Kidney (tissue), 14 donors: ENCODE data around the gene RHBDD2. TPM values are rescaled to one million over a fixed set of nuclear protein-coding genes. Genes with fewer than 3 reads are reported as not detected.
A peak's percentile ranks its signal among the peaks of the same experiment; 100 is the strongest.

Source experiments
- DNase-seq, 5 donors: peaks; one replicate each; pipeline ENCODE4 v3.0.0-alpha.2; 2013 to 2020
- FAIRE-seq: peaks from 2 replicates; lab custom pipeline; 2012; peaks lifted over from hg19 to GRCh38; lab: Jason Lieb, UNC
- H3K27ac ChIP-seq, 2 donors: one replicate each; pipeline ENCODE4 v1.7.0; 2013; ENCODE audit warnings: low read depth in 2 of 2, low read length in 2 of 2, inconsistent platforms in 1 of 2
- H3K27me3 ChIP-seq: one replicate; pipeline ENCODE4 v1.7.1; 2013; ENCODE audit warnings: low read length, inconsistent platforms; ENCODE audit not compliant: control insufficient read depth, insufficient read depth
- H3K36me3 ChIP-seq, 3 donors: one replicate each; pipeline versions ENCODE4 v1.7.0 to v1.7.1; 2013; ENCODE audit warnings: low read length in 3 of 3, control low read depth in 1 of 3, inconsistent platforms in 1 of 3; ENCODE audit not compliant: insufficient read depth in 3 of 3, control insufficient read depth in 2 of 3
- H3K4me1 ChIP-seq, 3 donors: one replicate each; pipeline versions ENCODE4 v1.7.0 to v1.7.1; 2013; ENCODE audit warnings: low read length in 3 of 3, inconsistent platforms in 1 of 3, low read depth in 1 of 3; ENCODE audit not compliant: control insufficient read depth in 2 of 3, insufficient read depth in 2 of 3
- H3K4me3 ChIP-seq, 3 donors: one replicate each; pipeline versions ENCODE4 v1.7.0 to v1.8.1; 2013; ENCODE audit warnings: low read length in 3 of 3, control low read depth in 1 of 3, inconsistent platforms in 1 of 3
- H3K9ac ChIP-seq, 3 donors: one replicate each; pipeline versions ENCODE4 v1.7.0 to v1.7.1; 2013; ENCODE audit warnings: low read length in 3 of 3, control low read depth in 1 of 3, inconsistent platforms in 1 of 3
- H3K9me3 ChIP-seq, 3 donors: one replicate each; pipeline versions ENCODE4 v1.7.0 to v1.7.1; 2013; ENCODE audit warnings: low read length in 3 of 3, control low read depth in 1 of 3, inconsistent platforms in 1 of 3; ENCODE audit not compliant: control insufficient read depth in 2 of 3, insufficient read depth in 1 of 3
- intact Hi-C: fragments of 100-400 bp; cut with DNase I; formaldehyde crosslinking; loops from one replicate; pipeline ENCODE4 v1.11.1; 2022
- microRNA-seq: library from miRNA; unstranded; fragments of <30 nt; microRNA quantifications from one replicate; pipeline ENCODE4 v1.2.0, GENCODE V29; 2020
- polyA plus RNA-seq: library from polyadenylated mRNA; stranded (reverse); fragments of 350-450 nt; fragmentation: Illumina TruSeq; extraction: RNeasy Lipid Tissue Mini Kit (QIAGEN cat#74804); gene quantifications from one replicate; pipeline ENCODE4 v1.2.3, GENCODE V29; 2014; ENCODE audit warnings: low read depth, low replicate concordance; ENCODE audit not compliant: insufficient read depth
- total RNA-seq: library from RNA; stranded (reverse); fragmentation: NEBNext Ultra II Directional; extraction: Animal tissue kit (Norgen Biotek cat#: 25700); gene quantifications from one replicate; pipeline ENCODE4 v1.2.1, GENCODE V29; 2021
- TF ChIP-seq, protein P1 (sequence below): IDR thresholded peaks from 3 replicates; pipeline ENCODE4 v1.5.1; 2012; ENCODE audit warnings: mild to moderate bottlenecking, moderate library complexity, borderline replicate concordance; ENCODE audit not compliant: insufficient read depth; ENCODE audit errors: extremely low read depth
- donor health status: control.
- donor health status: control.
- donor health status: control.
- donor health status: control.
- donor health status: control.
- donor health status: DM: yes; HTN: yes; CAD: no.
- donor health status: Normal renal cell carcinoma (clear cell type).

The RHBDD2 gene
- total and polyA plus RNA-seq, 2 donors from 2014 or later, result 89.5 to 185 TPM

DNA sequence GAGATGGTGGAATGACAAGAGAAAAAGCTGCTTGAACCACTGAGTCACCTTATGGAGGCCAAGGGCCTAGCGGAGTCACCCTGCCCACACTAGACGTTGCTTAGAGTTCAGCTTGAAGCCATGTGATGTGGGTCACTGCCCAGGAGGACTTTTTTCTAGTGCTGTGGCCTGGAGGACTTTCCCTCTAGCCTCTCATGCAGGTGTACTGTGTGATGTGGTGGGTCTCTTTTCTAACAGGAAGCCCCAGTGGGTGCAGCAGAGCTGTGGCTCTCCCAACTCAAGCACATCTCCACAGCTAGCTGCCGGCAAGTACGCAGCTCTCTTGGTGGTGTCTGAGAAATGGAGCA is 49.7 kb downstream of the RHBDD2 start:
- no peak for DNase-seq
- H3K9me3 ChIP-seq, result no peaks in the 10 kb centered on the region
- no peak overlapping the region for H3K9ac ChIP-seq
- H3K4me3 ChIP-seq, result no peak overlapping the region
- intact Hi-C loops, result no loop called here
- no peak for FAIRE-seq
- peaks cover 0 to 5% (median 0%) of the 10 kb centered on the region in 3 donors for H3K36me3 ChIP-seq
- H3K27ac ChIP-seq, result no peak overlapping the region
- TF ChIP-seq, protein P1, sequence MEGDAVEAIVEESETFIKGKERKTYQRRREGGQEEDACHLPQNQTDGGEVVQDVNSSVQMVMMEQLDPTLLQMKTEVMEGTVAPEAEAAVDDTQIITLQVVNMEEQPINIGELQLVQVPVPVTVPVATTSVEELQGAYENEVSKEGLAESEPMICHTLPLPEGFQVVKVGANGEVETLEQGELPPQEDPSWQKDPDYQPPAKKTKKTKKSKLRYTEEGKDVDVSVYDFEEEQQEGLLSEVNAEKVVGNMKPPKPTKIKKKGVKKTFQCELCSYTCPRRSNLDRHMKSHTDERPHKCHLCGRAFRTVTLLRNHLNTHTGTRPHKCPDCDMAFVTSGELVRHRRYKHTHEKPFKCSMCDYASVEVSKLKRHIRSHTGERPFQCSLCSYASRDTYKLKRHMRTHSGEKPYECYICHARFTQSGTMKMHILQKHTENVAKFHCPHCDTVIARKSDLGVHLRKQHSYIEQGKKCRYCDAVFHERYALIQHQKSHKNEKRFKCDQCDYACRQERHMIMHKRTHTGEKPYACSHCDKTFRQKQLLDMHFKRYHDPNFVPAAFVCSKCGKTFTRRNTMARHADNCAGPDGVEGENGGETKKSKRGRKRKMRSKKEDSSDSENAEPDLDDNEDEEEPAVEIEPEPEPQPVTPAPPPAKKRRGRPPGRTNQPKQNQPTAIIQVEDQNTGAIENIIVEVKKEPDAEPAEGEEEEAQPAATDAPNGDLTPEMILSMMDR, result no peak
- peaks cover 0 to 5% (median 3%) of the 10 kb centered on the region in 3 donors for H3K4me1 ChIP-seq
- no peaks in the 10 kb centered on the region for H3K27me3 ChIP-seq

DNA sequence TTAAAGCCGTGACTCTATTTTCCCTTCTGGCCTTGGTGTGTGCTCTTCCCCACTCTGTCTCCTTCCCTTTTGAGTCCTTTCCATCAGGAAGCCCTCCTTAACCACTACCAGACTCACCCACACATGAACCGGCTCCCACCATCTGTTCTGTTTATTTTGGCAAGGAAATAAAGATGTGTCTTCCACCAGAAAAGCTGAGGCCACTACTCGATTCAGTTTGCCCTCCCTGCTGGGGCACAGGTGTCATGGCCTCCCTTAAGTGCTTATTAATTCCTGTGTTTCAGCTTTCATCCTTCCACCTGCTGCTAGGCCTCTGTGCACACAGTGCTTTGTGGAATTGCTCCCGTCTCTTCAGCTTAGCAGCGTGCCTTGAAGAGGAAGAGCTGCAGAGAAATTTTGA is 52.8 kb downstream of the RHBDD2 start:
- H3K9ac ChIP-seq, result no peak overlapping the region
- no peaks in the 10 kb centered on the region for H3K9me3 ChIP-seq
- intact Hi-C loops, result no loop called here
- no peak for FAIRE-seq
- no peak overlapping the region for H3K27ac ChIP-seq
- TF ChIP-seq, protein P1, result no peak
- H3K4me3 ChIP-seq, result no peak overlapping the region
- H3K27me3 ChIP-seq, result no peaks in the 10 kb centered on the region
- DNase-seq, result peak in 1 of 5 donors; percentile 37
- no peaks in the 10 kb centered on the region for H3K4me1 ChIP-seq
- H3K36me3 ChIP-seq, result no peaks in the 10 kb centered on the region

DNA sequence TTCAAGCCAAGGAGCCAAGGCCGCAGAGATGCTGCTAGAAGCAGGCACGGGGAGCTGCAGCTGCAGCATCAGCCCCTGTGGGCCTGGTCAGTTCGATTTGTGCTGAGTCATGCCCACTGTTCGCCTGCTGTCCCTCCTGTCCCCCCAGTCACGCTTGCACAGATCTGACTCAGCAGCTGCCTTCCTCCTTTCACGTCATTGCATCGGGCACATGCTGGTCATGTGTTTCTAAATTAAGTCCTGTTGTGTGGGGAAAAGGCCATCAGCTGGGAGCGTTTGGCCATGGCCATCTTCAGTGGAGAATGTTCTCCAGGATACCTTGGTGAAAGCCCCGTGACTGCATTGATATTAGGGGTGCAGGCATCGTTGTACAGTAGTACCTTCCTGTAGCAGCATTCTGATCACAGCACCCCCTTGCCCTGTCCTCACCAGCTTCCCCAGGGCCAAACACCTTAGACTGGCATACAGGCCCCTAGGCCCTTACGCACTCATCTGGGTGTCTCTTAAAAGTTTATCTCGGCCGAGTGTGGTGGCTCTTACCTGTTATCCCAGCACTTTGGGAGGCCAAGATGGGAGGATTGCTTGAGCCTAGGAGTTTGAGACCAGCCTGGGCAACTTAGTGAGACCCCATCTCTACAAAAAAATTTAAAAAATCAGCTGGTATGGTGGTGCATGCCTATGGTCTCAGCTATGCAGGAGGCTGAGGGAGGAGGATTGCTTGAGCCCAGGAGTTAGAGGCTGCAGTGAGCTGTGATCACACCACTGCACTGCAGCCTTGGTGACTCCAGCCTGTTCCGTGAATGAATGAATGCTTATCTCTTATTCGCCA is 59.3 kb downstream of the RHBDD2 start:
- no peaks in the 10 kb centered on the region for H3K27me3 ChIP-seq

More for the DNA sequence above, 59.3 kb downstream of the RHBDD2 start:
- Histone ChIP-seq H3K4me1 (peaks cover 0 to 7% (median 4%) of the 10 kb centered on the region in 3 donors), H3K36me3 (peaks cover 0 to 2% (median 0%) of the 10 kb centered on the region in 3 donors), H3K9me3 (no peaks in the 10 kb centered on the region), H3K4me3 (no peak overlapping the region), H3K27ac (peak overlapping the region in 1 of 2 donors; percentile 69), H3K9ac (no peak overlapping the region)
- TF ChIP-seq, protein P1, result no peak
- DNase-seq, result peak in 3 of 5 donors; percentile 29 to 90 (median 58)
- intact Hi-C loops, result no loop called here
- no peak for FAIRE-seq

Small RNAs within 50 kb of the gene (microRNA-seq; reads per million reads assigned to microRNA genes)
- gene MIR4651, result not detected

Other genes with a start within 250 kb of the RHBDD2 start
- 50.1 TPM for gene HIP1, start 140.1 kb upstream of the RHBDD2 start, total RNA-seq
- gene HIP1, start 140.1 kb upstream of the RHBDD2 start, polyA plus RNA-seq, result 11.2 TPM
- 0.88 TPM for gene CCL26, start 106.8 kb upstream of the RHBDD2 start, total RNA-seq
- not detected for gene CCL26, start 106.8 kb upstream of the RHBDD2 start, polyA plus RNA-seq
- not detected for gene CCL24, start 65.2 kb upstream of the RHBDD2 start, total RNA-seq
- not detected for gene CCL24, start 65.2 kb upstream of the RHBDD2 start, polyA plus RNA-seq
- gene POR, start 36.1 kb downstream of the RHBDD2 start, total RNA-seq, result 130 TPM
- gene POR, start 36.1 kb downstream of the RHBDD2 start, polyA plus RNA-seq, result 122 TPM
- 47.0 TPM for gene TMEM120A, start 115.6 kb downstream of the RHBDD2 start, total RNA-seq
- 141 TPM for gene TMEM120A, start 115.6 kb downstream of the RHBDD2 start, polyA plus RNA-seq
- gene STYXL1, start 169.0 kb downstream of the RHBDD2 start, total RNA-seq, result 29.9 TPM
- gene STYXL1, start 169.0 kb downstream of the RHBDD2 start, polyA plus RNA-seq, result 55.5 TPM
- 130 TPM for gene MDH2, start 169.1 kb downstream of the RHBDD2 start, total RNA-seq
- 233 TPM for gene MDH2, start 169.1 kb downstream of the RHBDD2 start, polyA plus RNA-seq